Glomerular endothelial cell (primary cell): ENCODE results near the gene DNAJC4. TPM values are rescaled to one million over a fixed set of nuclear protein-coding genes. Genes with fewer than 3 reads are reported as not detected.

ENCODE experiments used
- DNase-seq: peaks from one replicate; pipeline ENCODE4 v3.0.0-alpha.2; 2011; ENCODE audit warnings: low read depth, low spot score; ENCODE audit errors: extremely low read depth
- total RNA-seq: library from RNA; depleted of rRNA; stranded (reverse); fragments of >200 nt; gene quantifications from 2 replicates; pipeline ENCODE4 v1.2.3, GENCODE V29; 2015

Gene DNAJC4
- total RNA-seq, 1 donor from 2014 or later, result 27.2 TPM

DNA sequence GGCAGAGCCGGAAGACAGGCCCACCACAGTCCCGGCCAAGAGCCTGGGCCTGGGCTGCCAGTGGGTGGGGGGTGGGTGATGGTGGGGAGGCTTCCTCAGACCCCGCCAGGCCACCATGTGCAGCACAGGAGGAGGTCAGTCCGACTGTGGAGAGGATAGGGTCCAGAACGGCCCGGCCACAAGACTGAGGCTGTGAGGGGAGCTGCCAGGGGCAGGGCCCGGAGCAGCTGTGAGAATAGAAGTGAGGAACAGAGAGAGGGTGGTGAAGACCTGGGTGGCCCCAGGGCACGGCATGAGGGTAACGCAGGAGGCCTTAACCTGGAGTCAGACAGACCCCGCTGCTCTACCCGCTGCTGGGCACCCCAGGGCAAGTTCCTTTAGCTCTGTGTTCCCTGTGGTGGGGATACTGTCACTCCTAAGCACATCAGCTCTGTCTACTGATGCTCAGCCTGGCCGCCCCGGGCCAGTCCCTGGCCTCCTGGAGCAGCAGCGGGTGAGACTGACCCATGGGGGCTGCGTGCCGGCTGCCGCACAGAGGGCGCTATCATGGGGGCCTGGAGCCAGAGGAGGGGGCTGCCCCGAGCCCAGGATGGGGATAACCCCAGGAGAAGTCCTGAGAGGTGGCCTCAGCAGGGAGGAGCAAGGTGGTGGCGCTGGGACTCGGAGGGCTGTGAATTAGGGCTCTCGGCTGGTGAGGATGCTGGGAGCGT is 22.1 kb upstream of the DNAJC4 start:
- no peak for DNase-seq

- DNase-seq, result no peak
These were observed 21.4 kb upstream of the DNAJC4 start for GRCh38 chr11:64208796-64209562.

DNA sequence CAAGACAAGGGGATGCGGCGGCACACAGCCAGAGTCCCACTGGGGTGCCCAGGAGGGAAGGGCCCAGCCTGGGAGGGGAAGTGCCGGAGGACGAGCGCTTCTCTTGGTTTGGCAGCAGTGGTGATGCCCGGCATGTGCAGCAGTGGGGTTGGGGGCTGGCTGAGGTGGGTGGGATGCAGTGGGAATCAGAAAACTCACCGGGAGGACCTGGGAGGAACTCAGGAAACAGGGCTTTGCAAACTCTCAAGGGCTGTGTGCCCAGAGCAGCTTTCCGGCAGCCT is 20.8 kb upstream of the DNAJC4 start:
- no peak for DNase-seq

GRCh38 chr11:64210301-64211020 is 19.9 kb upstream of the DNAJC4 start:
- DNase-seq, result no peak

GRCh38 chr11:64211181-64211872 is 19.0 kb upstream of the DNAJC4 start:
- no peak for DNase-seq

DNA sequence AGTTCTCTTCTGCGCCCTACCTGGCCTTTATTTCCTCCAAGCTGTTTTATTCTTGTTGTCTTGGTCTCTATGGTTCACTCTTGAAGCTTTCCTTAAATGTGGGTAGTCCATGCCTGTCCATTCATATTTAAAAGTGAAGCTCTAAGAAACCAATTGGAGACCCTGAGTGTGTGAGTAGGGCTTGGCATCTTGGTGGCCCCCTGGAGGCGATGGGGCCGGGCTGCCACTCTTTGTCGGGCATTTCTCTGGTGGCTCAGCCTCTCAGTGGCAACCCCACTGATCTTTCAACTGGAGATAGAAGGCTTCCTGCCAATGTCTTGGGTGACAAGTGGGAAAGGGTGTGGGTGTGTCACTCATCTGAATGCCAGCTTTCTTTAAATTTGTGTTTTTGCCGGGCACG is 13.5 kb upstream of the DNAJC4 start:
- no peak for DNase-seq

DNA sequence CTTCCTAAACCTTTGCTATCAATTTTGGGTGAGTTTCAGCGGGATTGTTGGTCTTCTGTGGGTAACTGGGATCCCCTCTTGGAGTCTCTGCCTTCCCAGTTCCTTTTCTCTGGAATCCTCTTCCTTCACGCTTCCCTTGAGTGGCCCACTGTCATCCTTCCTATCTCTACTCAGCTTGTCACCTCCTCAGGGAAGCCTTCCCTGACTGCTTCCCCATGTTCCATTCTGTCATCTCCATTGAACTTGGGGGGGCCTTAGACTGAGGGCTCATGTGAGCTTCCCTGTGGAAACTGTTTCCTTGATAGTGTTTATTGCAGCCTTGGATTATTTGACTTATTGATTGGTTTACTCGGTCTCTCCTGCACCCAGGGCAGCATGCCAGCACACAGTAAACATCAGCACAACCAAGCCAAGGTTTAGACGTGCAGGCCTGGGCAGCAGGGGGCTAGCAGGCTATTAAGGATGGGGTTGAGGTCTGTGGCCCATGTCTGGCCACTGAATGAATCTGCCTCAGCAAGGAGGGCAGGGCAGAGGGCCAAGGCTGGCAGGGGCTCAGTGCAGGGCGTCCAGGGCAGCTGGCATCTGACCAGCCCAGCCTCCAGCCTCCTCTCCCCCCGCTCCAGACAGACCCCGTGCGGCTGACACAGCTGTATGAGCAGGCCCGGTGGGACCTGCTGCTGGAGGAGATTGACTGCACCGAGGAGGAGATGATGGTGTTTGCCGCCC is 11.6 kb upstream of the DNAJC4 start:
- DNase-seq, result no peak

GRCh38 chr11:64219354-64219684 is 11.0 kb upstream of the DNAJC4 start:
- DNase-seq, result no peak

DNA sequence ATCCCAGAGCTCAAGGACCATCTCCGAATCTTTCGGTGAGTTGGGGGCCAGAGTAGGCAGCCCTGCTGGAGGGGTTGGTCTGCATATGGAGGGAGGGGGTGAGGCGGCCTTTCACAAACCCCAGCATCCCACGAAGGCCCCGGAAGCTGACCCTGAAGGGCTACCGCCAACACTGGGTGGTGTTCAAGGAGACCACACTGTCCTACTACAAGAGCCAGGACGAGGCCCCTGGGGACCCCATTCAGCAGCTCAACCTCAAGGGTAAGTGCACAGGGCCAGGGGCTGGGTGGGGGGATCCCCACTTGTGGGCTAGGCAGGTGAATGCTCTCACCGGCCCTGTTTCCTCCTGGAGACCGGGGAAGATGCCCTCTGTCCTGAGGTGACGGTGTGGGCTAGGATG is 10.6 kb upstream of the DNAJC4 start:
- no peak for DNase-seq

GRCh38 chr11:64220271-64220670 is 10.1 kb upstream of the DNAJC4 start:
- no peak for DNase-seq

DNA sequence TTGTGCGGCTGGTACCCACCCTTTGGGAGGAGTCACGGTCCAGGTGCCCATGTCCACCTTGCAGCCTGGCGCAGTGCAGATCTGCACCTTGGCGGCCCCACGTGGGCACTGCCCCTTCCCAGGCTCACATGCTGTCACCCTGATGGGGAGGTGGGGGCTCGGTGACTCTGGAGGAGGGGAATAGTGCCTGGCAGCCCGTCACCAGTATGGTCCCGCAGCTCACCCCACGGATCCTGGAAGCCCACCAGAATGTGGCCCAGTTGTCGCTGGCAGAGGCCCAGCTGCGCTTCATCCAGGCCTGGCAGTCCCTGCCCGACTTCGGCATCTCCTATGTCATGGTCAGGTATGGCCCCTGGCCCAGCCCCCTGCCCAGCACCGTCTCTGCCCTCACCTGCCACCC is 9.6 kb upstream of the DNAJC4 start:
- no peak for DNase-seq

DNA sequence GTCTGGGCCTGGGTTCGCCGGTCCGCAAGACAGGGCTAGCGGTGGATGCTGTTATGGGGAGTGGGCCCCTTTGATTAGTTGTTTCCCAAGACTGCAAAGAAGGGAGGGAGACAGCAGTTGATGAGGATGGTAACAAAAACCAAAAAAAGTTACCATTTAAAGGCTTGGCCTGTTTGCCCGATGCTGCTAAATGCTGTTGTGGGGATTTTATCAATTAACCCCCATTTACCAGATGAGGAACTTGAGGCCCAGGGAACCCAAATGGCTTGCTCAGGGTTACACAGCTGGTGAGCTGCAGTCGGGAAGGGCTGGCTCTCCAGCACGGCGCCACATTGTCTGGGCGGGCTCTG is 7.7 kb upstream of the DNAJC4 start:
- DNase-seq, result no peak

DNA sequence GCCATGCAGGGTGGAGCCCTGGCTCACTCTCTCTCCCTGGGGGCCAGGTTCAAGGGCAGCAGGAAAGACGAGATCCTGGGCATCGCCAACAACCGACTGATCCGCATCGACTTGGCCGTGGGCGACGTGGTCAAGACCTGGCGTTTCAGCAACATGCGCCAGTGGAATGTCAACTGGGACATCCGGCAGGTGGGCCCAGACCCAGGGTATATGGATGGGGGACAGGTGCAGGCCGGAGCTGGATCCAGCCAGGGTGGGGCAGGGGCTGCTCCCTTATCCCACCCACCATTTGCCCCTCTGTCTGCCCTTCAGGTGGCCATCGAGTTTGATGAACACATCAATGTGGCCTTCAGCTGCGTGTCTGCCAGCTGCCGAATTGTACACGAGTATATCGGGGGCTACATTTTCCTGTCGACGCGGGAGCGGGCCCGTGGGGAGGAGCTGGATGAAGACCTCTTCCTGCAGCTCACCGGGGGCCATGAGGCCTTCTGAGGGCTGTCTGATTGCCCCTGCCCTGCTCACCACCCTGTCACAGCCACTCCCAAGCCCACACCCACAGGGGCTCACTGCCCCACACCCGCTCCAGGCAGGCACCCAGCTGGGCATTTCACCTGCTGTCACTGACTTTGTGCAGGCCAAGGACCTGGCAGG is 7.2 kb upstream of the DNAJC4 start:
- DNase-seq, result no peak

- no peak for DNase-seq
These were observed 6.0 kb upstream of the DNAJC4 start for GRCh38 chr11:64224151-64224890.

GRCh38 chr11:64224891-64225607 is 5.3 kb upstream of the DNAJC4 start:
- no peak for DNase-seq

- DNase-seq, result no peak
These were observed 4.5 kb upstream of the DNAJC4 start, which contains the start of the genes NUDT22 and TRPT1 for GRCh38 chr11:64225608-64226506. TSS of gene NUDT22 (plus strand) at chr11:64226274. CDS start at chr11:64226653, 379 bp downstream. TSS of gene TRPT1 (minus strand) at chr11:64226186. CDS start at chr11:64225860, 326 bp downstream.

- DNase-seq, result no peak
These were observed 3.8 kb upstream of the DNAJC4 start for GRCh38 chr11:64226507-64227051.
